Right cardiac atrium (tissue), 5 donors: ENCODE data around the gene GPSM1. TPM values are rescaled to one million over a fixed set of nuclear protein-coding genes. Genes with fewer than 3 reads are reported as not detected.

ENCODE experiments used
- ATAC-seq, 2 donors: fragments of 200-7000 bp; cut with Tn5 transposase; one replicate each; pipeline versions ENCODE4 v1.8.0 to v1.9.1; 2020; ENCODE audit warnings: moderate library complexity in 2 of 2, mild to moderate bottlenecking in 1 of 2
- DNase-seq, 3 donors: peaks; one replicate each; pipeline ENCODE4 v3.0.0-alpha.2; 2020
- H3K27ac ChIP-seq: one replicate; pipeline ENCODE4 v1.5.1; 2013; ENCODE audit warnings: mild to moderate bottlenecking, low read length, control low read depth, moderate library complexity
- H3K27me3 ChIP-seq: one replicate; pipeline ENCODE4 v1.6.1; 2013; ENCODE audit not compliant: control insufficient read depth, insufficient read depth
- H3K4me1 ChIP-seq: one replicate; pipeline ENCODE4 v1.6.1; 2013; ENCODE audit warnings: low read length; ENCODE audit not compliant: control insufficient read depth, insufficient read depth
- H3K4me3 ChIP-seq: one replicate; pipeline ENCODE4 v1.5.1; 2013; ENCODE audit warnings: low read length, control low read depth
- H3K9me3 ChIP-seq: one replicate; pipeline ENCODE4 v1.6.1; 2013; ENCODE audit warnings: low read length; ENCODE audit not compliant: control insufficient read depth
- WGBS: extraction: QIAGEN DNeasy Blood & Tissue Kit; methylation state at CpG from one replicate; pipeline ENCODE4 v1.1.7; 2013; 5-methylcytosine and 5-hydroxymethylcytosine counted together
- intact Hi-C, 4 donors: fragments of 100-400 bp; cut with DNase I; formaldehyde crosslinking; loops; one replicate each; pipeline versions ENCODE4 v1.11.0 to v1.14.0; 2022 to 2023
- polyA plus RNA-seq: library from polyadenylated mRNA; stranded (reverse); fragments of 200-250 nt; gene quantifications from one replicate; pipeline ENCODE4 v1.2.3, GENCODE V29; 2013
- total RNA-seq, 4 donors: library from RNA; stranded (reverse); fragmentation: NEBNext Ultra II Directional; extraction: Animal tissue kit (Norgen Biotek cat#: 25700); gene quantifications; one replicate each; pipeline ENCODE4 v1.2.1, GENCODE V29; 2021
- donor health status: healthy with polysubstance abuse.
- donor health status: DM: no; HTN: yes; CAD: no.
- donor health status: DM: no; HTN: no; CAD: no.
- donor health status: DM: no; HTN: yes; CAD: no; lungs with severe emphysema.
- donor health status: DM: yes; HTN: yes; CAD: no.

The GPSM1 gene
- total and polyA plus RNA-seq, 5 donors, result 46.3 to 90.6 (median 73.3) TPM

GRCh38 chr9:136291306-136292025, 35.9 kb upstream of the GPSM1 start:
- DNase-seq (peak in 2 of 3 donors; percentile 37 to 44), ATAC-seq (no peak)
- Histone ChIP-seq H3K9me3 (no peaks in the 10 kb centered on the region), H3K27ac (no peak overlapping the region), H3K27me3 (no peaks in the 10 kb centered on the region), H3K4me1 (no peaks in the 10 kb centered on the region), H3K4me3 (no peak overlapping the region)
- intact Hi-C loops, result no loop called here
- 79% methylated on average over 22 of the region's 22 CpGs for WGBS

GRCh38 chr9:136292026-136292538, 35.3 kb upstream of the GPSM1 start:
- Histone ChIP-seq H3K27ac (no peak overlapping the region), H3K9me3 (no peaks in the 10 kb centered on the region), H3K27me3 (no peaks in the 10 kb centered on the region), H3K4me1 (no peaks in the 10 kb centered on the region), H3K4me3 (no peak overlapping the region)
- intact Hi-C loops, result no loop called here
- ATAC-seq (no peak), DNase-seq (peak in 2 of 3 donors; percentile 45 to 52)
- WGBS, result 87% methylated on average over 19 of the region's 19 CpGs

- ATAC-seq (no peak), DNase-seq (peak; percentile 34 to 62 (median 58))
- Histone ChIP-seq H3K4me1 (no peaks in the 10 kb centered on the region), H3K27ac (no peak overlapping the region), H3K27me3 (no peaks in the 10 kb centered on the region), H3K4me3 (no peak overlapping the region), H3K9me3 (no peaks in the 10 kb centered on the region)
- intact Hi-C loops, result no loop called here
- WGBS, result 74% methylated on average over 34 of the region's 34 CpGs
Observed at GRCh38 chr9:136292591-136293448, 34.5 kb upstream of the GPSM1 start.

GRCh38 chr9:136293476-136294077, 33.8 kb upstream of the GPSM1 start:
- Histone ChIP-seq H3K4me1 (no peaks in the 10 kb centered on the region), H3K27ac (no peak overlapping the region), H3K27me3 (no peaks in the 10 kb centered on the region), H3K4me3 (no peak overlapping the region), H3K9me3 (no peaks in the 10 kb centered on the region)
- peak in 1 of 3 donors; percentile 9 for DNase-seq
- ATAC-seq, result no peak
- 82% methylated on average over 14 of the region's 14 CpGs for WGBS
- intact Hi-C loops, result no loop called here

- 81% methylated on average over 5 of the region's 5 CpGs for WGBS
- H3K4me3 ChIP-seq, result no peak overlapping the region
- no peaks in the 10 kb centered on the region for H3K4me1 ChIP-seq
- H3K9me3 ChIP-seq, result no peaks in the 10 kb centered on the region
- ATAC-seq (no peak), DNase-seq (peak in 2 of 3 donors; percentile 14 to 16)
- no peak overlapping the region for H3K27ac ChIP-seq
- intact Hi-C loops, result no loop called here
- H3K27me3 ChIP-seq, result no peaks in the 10 kb centered on the region
Observed at GRCh38 chr9:136294437-136294836, 32.9 kb upstream of the GPSM1 start.

- intact Hi-C loops, result no loop called here
- no peaks in the 10 kb centered on the region for H3K27me3 ChIP-seq
- WGBS, result 89% methylated on average over 16 of the region's 16 CpGs
- peak in 2 of 3 donors; percentile 12 to 41 for DNase-seq
- H3K9me3 ChIP-seq, result no peaks in the 10 kb centered on the region
- ATAC-seq, result no peak
- no peak overlapping the region for H3K4me3 ChIP-seq
- no peaks in the 10 kb centered on the region for H3K4me1 ChIP-seq
- no peak overlapping the region for H3K27ac ChIP-seq
Observed at GRCh38 chr9:136295055-136295454, 32.3 kb upstream of the GPSM1 start.

- DNase-seq, result peak in 2 of 3 donors; percentile 23 to 30
- Histone ChIP-seq H3K4me3 (no peak overlapping the region), H3K4me1 (no peaks in the 10 kb centered on the region), H3K27ac (no peak overlapping the region), H3K27me3 (no peaks in the 10 kb centered on the region), H3K9me3 (no peaks in the 10 kb centered on the region)
- no peak for ATAC-seq
- 71% methylated on average over 37 of the region's 37 CpGs for WGBS
- intact Hi-C loops, result no loop called here
Observed at GRCh38 chr9:136295542-136296433, 31.6 kb upstream of the GPSM1 start.

- intact Hi-C loops, result no loop called here
- no peak overlapping the region for H3K27ac ChIP-seq
- no peaks in the 10 kb centered on the region for H3K4me1 ChIP-seq
- 82% methylated on average over 16 of the region's 16 CpGs for WGBS
- H3K9me3 ChIP-seq, result no peaks in the 10 kb centered on the region
- no peak overlapping the region for H3K4me3 ChIP-seq
- DNase-seq (peak in 2 of 3 donors; percentile 27 to 39), ATAC-seq (no peak)
- no peaks in the 10 kb centered on the region for H3K27me3 ChIP-seq
Observed at GRCh38 chr9:136296434-136297015, 30.8 kb upstream of the GPSM1 start.

GRCh38 chr9:136297016-136297691, 30.2 kb upstream of the GPSM1 start:
- Histone ChIP-seq H3K4me3 (no peak overlapping the region), H3K4me1 (no peaks in the 10 kb centered on the region), H3K9me3 (no peaks in the 10 kb centered on the region), H3K27ac (no peak overlapping the region), H3K27me3 (no peaks in the 10 kb centered on the region)
- intact Hi-C loops, result no loop called here
- no peak for ATAC-seq
- DNase-seq, result peak; percentile 9 to 39 (median 33)
- WGBS, result 71% methylated on average over 25 of the region's 25 CpGs
